NB4 (cell line): ENCODE results near the gene PLAAT5.

Experiments used
- MYC ChIP-seq: IDR thresholded peaks from 2 replicates; pipeline ENCODE4 v1.6.1; 2011; ENCODE audit warnings: low read depth, low read length
- POLR2A ChIP-seq: IDR thresholded peaks from 2 replicates; pipeline ENCODE4 v1.6.1; 2011; ENCODE audit warnings: mild to moderate bottlenecking; ENCODE audit not compliant: insufficient read length; ENCODE audit errors: extremely low read depth
- TF ChIP-seq, protein P1 (sequence below): IDR thresholded peaks from one replicate; pipeline ENCODE4 v1.5.1; 2012; ENCODE audit warnings: low read depth, low read length
- TF ChIP-seq, protein P2 (sequence below): IDR thresholded peaks from 2 replicates; pipeline ENCODE4 v1.6.1; 2011; ENCODE audit warnings: low read depth, low read length

DNA sequence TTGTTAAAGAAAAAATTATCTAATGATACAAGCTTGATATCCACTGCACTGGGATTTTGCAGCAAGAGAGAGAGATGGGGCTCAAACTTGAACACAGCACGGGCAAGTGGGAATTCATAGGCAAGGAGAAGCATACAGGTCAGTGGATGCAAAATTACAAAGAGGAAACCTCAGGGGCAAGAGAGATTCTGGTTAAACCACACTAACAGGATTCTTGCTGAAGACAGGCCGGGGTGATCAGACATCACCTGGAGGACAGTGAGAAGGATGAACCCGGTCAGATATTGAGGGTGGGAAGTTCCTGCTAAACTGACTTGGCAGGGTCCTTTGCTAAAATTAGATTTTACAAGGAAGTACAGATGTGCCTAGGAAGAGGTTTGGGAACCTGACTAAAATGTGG lies 43.1 kb upstream of the PLAAT5 start:
- TF ChIP-seq POLR2A (no peak), MYC (no peak)
- TF ChIP-seq, protein P1, sequence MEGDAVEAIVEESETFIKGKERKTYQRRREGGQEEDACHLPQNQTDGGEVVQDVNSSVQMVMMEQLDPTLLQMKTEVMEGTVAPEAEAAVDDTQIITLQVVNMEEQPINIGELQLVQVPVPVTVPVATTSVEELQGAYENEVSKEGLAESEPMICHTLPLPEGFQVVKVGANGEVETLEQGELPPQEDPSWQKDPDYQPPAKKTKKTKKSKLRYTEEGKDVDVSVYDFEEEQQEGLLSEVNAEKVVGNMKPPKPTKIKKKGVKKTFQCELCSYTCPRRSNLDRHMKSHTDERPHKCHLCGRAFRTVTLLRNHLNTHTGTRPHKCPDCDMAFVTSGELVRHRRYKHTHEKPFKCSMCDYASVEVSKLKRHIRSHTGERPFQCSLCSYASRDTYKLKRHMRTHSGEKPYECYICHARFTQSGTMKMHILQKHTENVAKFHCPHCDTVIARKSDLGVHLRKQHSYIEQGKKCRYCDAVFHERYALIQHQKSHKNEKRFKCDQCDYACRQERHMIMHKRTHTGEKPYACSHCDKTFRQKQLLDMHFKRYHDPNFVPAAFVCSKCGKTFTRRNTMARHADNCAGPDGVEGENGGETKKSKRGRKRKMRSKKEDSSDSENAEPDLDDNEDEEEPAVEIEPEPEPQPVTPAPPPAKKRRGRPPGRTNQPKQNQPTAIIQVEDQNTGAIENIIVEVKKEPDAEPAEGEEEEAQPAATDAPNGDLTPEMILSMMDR: no peak
- TF ChIP-seq, protein P2, sequence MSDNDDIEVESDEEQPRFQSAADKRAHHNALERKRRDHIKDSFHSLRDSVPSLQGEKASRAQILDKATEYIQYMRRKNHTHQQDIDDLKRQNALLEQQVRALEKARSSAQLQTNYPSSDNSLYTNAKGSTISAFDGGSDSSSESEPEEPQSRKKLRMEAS: no peak
